ENCODE results near the gene TRAPPC13.

The TRAPPC13 gene

GRCh38 chr5:65682148-65682547, 57.3 kb downstream of the TRAPPC13 start:
- no peak for DNase-seq

GRCh38 chr5:65693121-65693520, 68.3 kb downstream of the TRAPPC13 start:
- DNase-seq, result no peak

GRCh38 chr5:65695162-65695755, 70.4 kb downstream of the TRAPPC13 start:
- DNase-seq, result no peak

DNA sequence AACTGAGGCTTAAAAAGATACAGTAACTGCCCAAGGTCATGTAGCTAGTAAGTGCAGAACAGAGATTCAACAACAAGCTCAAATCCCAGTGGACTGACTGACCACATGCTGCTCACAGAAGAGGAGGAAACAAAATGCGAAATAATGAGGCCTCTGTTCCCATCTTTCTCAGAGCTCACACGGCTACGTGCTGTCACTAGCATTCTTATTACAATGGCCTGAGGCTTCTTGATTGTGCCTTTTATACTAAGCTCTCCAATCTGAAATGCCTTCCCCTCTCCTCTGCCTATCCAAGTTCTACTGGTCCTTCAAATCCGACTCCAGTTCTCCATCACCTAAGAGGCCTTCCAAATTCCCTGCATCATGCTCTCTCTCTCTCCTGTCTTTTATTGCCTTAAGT, 71.1 kb downstream of the TRAPPC13 start:
- DNase-seq, result no peak

DNA sequence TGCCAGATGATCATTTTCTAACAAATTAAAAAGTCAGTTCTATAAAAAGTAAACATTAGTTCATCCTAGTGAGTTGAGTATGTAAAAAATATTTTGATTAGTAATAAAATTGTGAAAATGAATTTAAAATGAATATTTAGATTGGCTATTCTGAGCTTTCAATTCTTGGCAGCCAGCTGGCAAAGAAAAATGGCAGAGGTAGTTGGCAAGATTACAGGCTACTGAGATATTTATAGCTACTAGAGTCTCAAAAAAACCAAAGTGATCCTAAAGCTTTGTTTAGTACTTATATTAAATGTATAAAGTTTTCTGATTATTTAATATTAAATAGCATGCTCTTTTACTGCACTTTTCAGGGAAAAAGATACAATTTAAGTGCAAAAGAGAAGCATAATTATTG, 72.1 kb downstream of the TRAPPC13 start:
- DNase-seq, result no peak

- DNase-seq, result no peak
Measured at GRCh38 chr5:65699338-65699737, 74.5 kb downstream of the TRAPPC13 start.

- DNase-seq, result no peak
Measured at GRCh38 chr5:65702036-65702435, 77.2 kb downstream of the TRAPPC13 start.

DNA sequence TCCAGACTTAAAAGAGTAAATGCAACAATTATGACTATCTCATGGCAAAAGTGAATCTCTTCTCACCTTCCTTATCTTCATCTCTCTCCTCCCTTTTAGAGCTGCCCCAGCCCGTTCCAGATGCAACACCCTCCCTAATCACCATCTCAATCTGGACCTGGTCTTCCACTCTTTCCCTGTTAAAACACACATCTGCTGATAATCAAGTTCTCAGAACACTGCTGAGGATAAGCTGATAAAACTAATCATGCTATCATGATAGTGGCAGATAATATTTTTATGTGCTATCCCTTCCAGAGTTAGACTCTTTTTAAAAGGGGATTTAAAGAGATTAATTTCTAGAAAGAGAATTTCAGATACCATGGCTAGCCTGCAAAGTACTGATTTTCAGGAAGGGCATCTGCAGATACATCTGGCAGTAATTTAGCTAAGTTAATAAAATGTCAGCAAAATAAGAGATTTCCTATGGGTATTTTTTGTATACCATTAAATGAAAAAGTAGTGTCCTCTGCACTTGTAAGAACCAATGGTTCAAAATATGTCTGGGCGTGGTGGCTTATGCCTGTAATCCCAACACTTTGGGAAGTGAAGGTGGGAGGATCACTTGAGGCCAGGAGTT, 79.9 kb downstream of the TRAPPC13 start:
- DNase-seq, result no peak

GRCh38 chr5:65707663-65708062, 82.8 kb downstream of the TRAPPC13 start:
- no peak for DNase-seq

- DNase-seq, result no peak
Measured at GRCh38 chr5:65708145-65708544, 83.3 kb downstream of the TRAPPC13 start.

Measured in stimulated activated naive CD4-positive, alpha-beta T cell treated with Interleukin-2 at 50 U/mL for 16 hours (primary cell).